AG04449 (cell line): ENCODE results near the gene HIVEP3.

Experiments used
- CTCF ChIA-PET: fragments of 350-600 bp; formaldehyde crosslinking; extraction: SDS; loops from one replicate; lab custom pipeline; 2021; ENCODE audit warnings: antibody characterized with exemption; lab: Yijun Ruan, JAX
- POLR2A ChIA-PET: fragments of 400-600, 350-600 bp; formaldehyde crosslinking; extraction: SDS; loops from one replicate; lab custom pipeline; 2020; ENCODE audit warnings: antibody characterized with exemption, inconsistent platforms; lab: Yijun Ruan, JAX
- DNase-seq: peaks from one replicate; pipeline ENCODE4 v3.0.0-alpha.2; 2010; ENCODE audit warnings: low read depth, low spot score
- H3K4me3 ChIP-seq: 2 replicates; pipeline ENCODE4 v1.5.1; 2011; ENCODE audit warnings: low read depth, mild to moderate bottlenecking, control low read depth, low read length
- CTCF ChIP-seq: IDR thresholded peaks from one replicate; pipeline ENCODE4 v1.5.1; 2011; ENCODE audit warnings: mild to moderate bottlenecking, moderate library complexity, low read length, control low read depth, inconsistent platforms; ENCODE audit not compliant: insufficient read depth; ENCODE audit errors: missing control alignments

HIVEP3 gene

GRCh38 chr1:41512701-41513382 is 405.9 kb downstream of the HIVEP3 start:
- TF ChIP-seq CTCF = no peak
- no peak overlapping the region for H3K4me3 ChIP-seq
- ChIA-PET CTCF (interaction anchor here (1.1 to 10.2 kb wide), 6 partner anchors 10 to 93 kb away, joined by 3 to 105 read pairs (median 8); no protein-coding TSS in a partner anchor), POLR2A (interaction anchor here (0.6 kb wide), 1 partner anchor 17 kb away, joined by 3 read pairs; no protein-coding TSS in a partner anchor)
- no peak for DNase-seq

GRCh38 chr1:41511239-41511540 is 407.5 kb downstream of the HIVEP3 start:
- H3K4me3 ChIP-seq = no peak overlapping the region
- ChIA-PET POLR2A (no interaction called here), CTCF (interaction anchor here (0.8 to 10.2 kb wide), 2 partner anchors 9 to 16 kb away, joined by 6 to 105 read pairs; no protein-coding TSS in a partner anchor)
- DNase-seq = no peak
- TF ChIP-seq CTCF = no peak

GRCh38 chr1:41510531-41511238 is 408.0 kb downstream of the HIVEP3 start:
- H3K4me3 ChIP-seq = no peak overlapping the region
- DNase-seq = no peak
- ChIA-PET CTCF (interaction anchor here (0.8 to 10.2 kb wide), 2 partner anchors 9 to 16 kb away, joined by 6 to 105 read pairs; no protein-coding TSS in a partner anchor), POLR2A (no interaction called here)
- TF ChIP-seq CTCF = no peak

- DNase-seq = no peak
- TF ChIP-seq CTCF = no peak
- ChIA-PET CTCF (interaction anchor here (2.9 kb wide), 1 partner anchor 7 kb away, joined by 32 read pairs; no protein-coding TSS in a partner anchor), POLR2A (no interaction called here)
- no peak overlapping the region for H3K4me3 ChIP-seq
Measured at GRCh38 chr1:41509270-41509671, 409.5 kb downstream of the HIVEP3 start.

GRCh38 chr1:41508290-41508689 is 410.4 kb downstream of the HIVEP3 start:
- no peak for DNase-seq
- POLR2A ChIA-PET = no interaction called here
- no peak overlapping the region for H3K4me3 ChIP-seq
- no peak for TF ChIP-seq CTCF
- CTCF ChIA-PET = interaction anchor here (0.8 to 2.9 kb wide), 5 partner anchors 8 to 16 kb away, joined by 3 to 32 read pairs (median 3); no protein-coding TSS in a partner anchor

- ChIA-PET POLR2A (no interaction called here), CTCF (interaction anchor here (0.9 to 2.9 kb wide), 4 partner anchors 8 to 15 kb away, joined by 3 to 32 read pairs (median 4); no protein-coding TSS in a partner anchor)
- TF ChIP-seq CTCF = no peak
- no peak for DNase-seq
- H3K4me3 ChIP-seq = no peak overlapping the region
Measured at GRCh38 chr1:41507836-41508235, 410.9 kb downstream of the HIVEP3 start.
